GM19397 (cell line): ENCODE data around the gene NUDC.

Experiments
- ATAC-seq: cut with Tn5 transposase; IDR thresholded peaks from one replicate; pipeline ENCODE4 v1.9.1; 2021; ENCODE audit warnings: mild to moderate bottlenecking, moderate library complexity; ENCODE audit not compliant: unreplicated experiment

NUDC gene

DNA sequence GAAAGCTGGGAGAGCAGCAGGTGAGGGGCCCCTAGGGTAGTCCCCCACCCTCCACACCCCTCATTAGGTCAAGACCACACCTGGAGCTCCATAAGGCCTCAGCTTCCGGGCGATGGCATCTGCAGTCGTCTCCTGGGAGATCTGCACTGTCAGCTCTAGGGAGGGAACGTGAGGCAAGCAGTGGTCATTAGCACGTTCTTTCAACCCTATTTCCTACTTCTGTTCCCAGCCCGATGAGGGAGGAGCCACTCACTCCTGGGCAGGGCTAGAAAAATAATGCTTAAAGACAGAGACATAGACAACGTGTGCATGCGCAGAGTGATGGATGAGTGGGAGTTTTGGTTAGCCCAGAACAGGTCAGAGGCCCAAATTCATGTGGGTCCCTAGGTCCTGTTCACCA, 29.1 kb downstream of the NUDC start:
- ATAC-seq, result no peak

DNA sequence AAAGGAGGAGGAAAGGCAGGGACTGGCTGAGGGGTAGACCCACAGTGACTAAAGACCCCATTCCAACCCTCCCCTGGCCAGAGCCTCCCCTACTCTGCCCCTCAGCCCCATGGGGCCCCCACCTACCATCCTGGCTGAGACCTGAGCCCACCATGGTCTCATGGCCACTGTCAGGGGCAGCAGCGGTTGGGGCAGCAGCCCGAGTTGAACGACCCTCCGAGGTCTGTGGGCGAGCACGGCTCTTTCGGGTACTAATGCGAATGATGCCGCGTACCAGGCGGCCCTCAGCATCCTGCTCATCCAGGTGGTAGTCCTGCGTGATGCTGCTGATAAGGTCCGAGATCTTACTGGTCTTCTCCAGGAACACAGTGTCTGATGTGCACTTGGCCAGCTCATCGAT, 29.7 kb downstream of the NUDC start:
- ATAC-seq, result no peak

DNA sequence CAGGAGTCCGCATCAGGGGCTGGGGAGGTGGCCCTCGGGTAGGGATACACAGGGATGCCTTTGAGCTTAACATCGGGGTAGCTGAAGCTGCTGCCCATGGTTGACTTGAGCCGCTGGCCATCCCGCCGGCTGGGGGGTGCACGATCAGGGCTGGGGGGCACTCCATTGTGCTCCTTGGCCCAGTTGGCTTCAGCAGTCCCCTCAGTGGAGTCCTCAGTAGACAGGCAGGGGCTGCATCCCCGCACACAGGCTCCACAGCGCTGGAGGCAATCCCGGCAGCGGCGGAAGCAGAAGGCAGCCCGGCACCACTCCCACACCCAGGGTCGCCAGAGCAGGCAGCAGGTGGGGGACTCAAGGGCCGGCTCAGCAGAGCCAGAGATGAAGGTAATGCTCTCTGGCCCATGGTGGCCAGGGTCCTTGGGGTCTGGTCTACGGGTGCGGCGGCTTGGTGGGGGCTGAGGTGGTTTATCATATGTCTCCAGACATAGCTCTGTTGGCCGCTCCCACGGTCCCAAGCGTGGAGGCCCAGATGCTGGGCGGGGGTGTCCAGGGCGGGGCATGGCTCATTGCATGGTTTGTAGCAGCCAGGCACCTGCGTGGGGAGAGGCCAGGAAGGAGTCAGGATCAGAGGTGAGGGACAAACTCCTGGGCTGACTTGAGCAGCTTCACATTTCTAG, 30.4 kb downstream of the NUDC start:
- ATAC-seq, result no peak

DNA sequence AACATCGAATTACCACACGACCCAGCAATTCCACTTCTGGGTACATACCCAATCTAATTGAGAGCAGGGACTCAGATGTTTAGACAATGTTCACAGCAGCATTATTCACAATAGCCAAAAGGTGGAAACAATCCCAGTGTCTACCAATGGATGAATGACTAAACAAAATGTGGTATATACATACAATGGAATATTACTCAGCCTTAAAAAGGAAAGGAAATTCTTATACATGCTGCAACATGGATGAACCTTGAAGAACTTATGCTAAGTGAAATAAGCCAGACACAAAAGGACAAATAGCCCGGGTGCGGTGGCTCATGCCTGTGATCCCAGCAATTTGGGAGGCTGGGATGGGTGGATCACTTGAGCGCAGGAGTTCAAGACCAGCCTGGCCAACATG, 31.8 kb downstream of the NUDC start:
- no peak for ATAC-seq

DNA sequence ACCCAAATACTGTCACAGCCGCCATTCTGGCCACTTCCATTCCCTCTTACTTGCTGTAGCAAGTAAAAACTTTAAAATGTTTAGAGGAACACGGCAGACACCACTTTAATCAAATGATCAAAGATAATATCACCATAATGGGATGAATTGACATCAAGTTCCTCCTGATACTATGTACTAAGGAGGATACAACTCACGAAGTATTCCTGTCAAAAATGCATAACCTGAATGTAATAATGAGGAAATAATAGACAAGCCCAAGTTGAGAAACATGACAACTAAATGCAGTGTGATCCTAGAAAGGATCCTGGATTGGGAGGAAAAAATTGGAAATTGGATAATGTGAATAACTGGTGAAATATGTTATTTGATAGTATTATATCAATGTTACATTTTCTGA, 34.8 kb downstream of the NUDC start:
- ATAC-seq, result no peak

DNA sequence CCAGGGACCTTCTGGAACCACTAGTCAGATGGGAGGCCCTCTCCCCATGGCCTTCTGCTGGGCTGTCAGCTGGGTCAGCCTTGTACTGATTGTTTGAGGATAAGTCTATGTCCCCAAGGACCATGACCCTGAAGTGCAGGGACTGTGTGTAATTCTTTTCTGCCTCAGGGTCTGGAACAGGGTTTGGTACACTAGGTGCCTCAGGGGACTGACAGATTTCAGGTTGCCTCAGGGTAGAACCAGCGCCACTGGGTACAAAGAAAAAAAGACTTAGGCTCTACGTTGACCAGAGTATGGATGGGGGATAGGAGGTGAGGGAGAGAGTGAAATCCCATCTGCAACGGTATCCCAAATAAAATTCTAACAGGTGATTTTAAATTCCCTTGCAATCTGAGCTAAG, 35.8 kb downstream of the NUDC start:
- no peak for ATAC-seq

DNA sequence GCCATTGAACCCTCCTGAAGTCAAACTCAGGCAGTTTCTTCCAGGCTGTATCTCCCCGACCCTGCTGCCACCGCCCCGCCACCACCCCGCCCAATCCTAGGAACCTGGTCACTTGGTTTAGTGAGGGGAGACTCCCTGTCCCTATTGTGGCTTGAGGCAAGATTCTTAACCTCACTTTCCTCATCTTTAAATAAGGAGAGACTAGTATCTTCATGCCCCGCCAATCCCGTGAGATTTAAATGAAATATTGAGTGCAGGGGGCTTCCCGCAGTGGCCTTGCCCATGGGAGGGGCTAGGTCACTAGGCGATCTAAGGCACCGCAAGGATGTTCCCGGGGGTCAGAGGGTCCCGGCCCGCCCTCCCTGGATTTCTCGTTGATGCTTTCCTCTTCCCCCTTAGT, 37.7 kb downstream of the NUDC start:
- ATAC-seq, result no peak

DNA sequence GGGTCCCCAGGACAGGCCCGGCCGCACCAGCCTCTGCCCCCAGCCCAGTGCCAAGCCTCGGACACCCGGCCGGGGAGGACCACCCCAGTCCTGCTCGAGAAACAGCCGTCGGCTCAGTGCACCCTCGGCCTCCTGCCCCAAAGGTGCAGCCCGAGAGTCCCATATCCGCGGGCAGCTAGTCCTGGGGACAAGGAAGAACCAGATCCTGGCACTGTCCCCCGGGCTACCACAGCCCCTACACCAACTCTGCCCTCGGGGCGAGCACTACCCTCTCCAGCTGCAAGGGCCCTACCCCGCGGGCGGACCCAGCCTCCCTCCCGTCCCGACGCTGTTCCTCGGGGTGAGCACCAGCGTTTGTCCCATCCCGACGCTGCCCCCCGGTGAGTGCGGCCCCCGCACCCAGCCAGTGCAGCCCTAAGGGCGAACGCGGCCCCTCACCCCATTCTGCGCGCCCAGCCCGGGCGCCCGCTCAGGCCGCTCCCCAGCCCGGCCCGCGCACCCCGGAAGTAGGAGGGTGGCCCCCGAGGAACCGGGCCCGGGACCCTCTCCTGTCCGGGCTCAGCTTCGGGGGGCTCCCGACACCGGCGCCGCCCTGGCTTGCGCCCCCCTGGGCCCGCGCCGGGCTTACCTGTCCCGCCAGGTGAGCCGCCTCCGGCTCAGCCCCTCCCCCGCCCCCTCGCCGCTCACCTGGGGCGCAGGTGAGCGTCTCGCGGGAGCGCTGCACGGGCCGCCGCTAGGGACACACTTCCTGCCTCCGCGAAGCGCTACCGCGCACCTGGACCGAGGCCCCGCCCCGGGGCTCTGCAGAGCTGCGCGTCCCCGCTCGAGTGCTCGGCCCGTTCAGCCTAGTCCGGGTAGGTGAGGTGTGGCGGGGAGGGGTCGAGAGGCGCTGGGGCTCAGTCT, 38.4 kb downstream of the NUDC start, which contains the start of gene KDF1:
TSS of gene KDF1 (minus strand) at position 747 of the 903 bp plus-strand sequence. CDS start 8,088 bp downstream, outside the sequence.
- ATAC-seq, result no peak

DNA sequence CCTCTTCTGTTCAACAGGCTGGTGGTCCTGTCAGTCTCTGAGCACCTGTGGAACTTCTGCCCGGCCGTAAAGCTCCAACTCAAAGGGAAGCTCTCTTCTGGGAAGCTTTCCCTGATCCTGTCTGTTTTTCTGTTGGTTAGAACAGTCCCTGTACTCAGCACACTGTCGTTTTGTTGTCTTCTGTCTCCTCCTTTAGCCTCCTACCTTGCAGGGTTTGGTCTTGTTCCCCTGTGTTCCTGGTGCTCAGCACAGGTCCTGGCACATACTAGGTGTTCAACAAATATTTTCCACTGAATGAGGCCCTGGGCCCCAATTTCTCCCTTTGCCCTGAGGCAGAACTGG, 39.1 kb downstream of the NUDC start:
- no peak for ATAC-seq

DNA sequence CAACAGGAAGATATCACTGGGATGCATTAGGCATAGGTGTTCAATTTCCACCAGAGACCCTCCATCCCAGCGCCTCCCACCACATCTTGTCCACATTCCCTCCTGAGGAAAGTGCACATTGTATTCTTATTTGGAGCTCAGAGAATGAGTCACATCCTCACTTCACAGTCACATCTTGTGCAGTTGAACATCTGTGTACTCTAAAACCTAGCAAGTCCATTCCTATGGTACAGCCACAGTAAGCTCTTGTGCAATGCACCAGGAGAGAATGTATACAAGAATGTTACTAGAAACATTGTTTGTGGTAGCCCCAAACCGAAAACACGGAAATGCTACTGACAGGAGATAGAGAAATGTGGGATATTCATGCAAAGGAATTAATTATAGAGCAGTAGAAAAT, 40.3 kb downstream of the NUDC start:
- ATAC-seq, result no peak

DNA sequence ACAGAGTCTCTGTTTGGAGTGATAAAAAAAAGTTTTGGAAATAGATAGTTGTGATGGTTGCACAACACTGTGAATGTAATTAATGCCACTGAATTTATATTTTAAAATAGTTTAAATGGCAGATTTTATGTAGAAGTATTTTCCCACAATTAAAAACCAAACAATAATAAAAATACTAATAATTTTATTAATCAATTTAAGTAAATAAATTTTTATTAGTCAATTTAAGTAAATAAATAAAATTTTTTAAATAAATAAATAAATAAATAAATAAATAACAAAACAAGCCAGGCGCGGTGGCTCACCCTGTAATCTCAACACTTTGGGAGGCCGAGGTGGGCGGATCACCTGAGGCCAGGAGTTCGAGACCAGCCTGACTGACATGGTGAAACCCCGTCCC, 43.7 kb downstream of the NUDC start:
- ATAC-seq, result no peak

DNA sequence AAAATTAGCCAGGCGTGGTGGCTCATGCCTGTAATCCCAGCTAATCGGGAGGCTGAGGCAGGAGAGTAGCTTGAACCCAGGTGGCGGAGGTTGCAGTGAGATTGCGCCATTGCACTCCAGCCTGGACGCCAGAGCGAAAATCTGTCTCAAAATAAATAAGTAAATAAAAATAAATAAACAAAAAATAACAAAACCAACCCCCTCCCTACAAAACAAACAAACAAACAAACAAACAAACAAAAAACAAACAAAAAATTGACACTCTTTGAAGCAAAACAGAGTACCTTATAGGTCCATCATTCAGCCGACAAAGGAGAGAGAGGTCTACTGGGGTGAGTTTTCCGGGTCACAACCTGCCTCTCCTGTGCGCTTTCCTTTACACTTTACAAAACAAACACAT, 44.1 kb downstream of the NUDC start:
- ATAC-seq, result no peak

DNA sequence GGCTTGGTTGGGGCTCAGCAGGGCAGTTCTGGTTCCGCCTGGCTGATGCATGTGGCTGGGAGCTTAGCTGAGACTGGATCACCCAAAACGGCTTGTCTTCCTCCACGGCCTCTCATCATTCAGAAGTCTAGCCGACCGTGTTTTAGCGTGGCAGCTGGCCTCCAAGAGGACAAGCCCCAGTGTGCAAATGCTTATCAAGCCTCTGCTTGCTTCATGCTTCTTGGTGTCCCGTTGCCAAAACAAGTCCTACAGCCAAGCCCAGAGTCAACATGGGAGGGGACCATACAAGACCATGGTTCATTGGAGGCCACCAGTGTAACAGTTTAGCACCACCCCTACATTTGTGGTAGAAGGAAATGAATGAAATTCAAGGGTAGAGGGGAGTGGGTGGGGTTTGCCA, 49.3 kb downstream of the NUDC start:
- ATAC-seq, result no peak

DNA sequence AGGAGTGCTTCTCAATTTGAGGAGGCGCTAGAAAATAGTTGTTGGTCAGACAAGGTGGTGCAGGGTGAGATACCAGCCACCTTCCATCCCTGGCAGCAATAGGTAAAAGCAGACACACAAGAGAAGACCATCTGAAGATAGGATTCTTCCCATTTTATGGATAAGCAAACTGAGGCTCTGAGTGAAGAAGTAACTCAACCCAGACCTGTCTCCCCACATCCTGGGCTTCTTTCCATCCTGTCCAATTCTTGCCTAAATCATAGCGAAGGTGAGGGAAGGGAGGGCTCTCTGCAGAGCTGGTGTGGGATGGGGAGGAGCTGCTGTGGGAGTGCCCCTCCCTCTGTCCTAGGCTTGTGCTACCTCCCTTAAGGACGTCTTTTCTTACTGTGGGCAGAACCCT, 50.0 kb downstream of the NUDC start:
- no peak for ATAC-seq

DNA sequence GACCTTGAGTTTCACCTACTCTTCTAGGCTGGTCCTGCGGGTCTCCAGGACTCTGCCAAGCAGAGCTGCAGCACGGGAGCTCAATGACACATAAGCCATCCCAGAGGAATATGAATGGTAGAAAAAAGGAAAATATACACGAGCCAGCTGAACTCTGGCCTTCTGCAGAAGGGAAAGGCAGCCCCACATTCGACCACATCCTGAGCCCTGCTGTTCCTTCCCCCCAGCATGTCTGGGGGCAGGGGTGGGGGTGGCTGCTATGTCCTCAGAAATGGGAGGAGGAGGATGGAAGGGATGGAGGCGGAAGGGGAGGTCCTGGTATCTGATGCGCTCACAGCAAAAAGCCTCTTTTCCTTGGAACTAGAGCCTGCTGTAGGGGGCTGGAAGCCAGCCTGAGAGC, 50.8 kb downstream of the NUDC start:
- no peak for ATAC-seq

DNA sequence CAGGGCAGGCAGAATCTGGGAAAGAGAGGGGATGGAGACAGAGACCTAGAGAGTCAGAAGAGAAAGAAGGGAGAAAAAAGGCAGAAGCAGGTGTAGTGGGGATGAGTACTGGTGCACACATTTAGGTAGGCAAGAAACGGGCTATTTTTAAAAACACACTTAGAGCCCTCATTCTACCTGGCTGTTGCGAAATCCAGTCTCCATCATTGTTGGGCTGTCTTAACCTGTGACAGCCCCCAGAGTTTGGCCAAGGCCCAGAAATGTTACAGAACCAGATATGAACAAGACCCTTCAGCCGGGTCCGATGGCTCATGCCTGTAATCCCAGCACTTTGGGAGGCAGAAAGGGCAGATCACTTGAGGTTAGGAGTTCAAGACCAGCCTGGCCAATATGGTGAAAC, 51.3 kb downstream of the NUDC start:
- ATAC-seq, result no peak

DNA sequence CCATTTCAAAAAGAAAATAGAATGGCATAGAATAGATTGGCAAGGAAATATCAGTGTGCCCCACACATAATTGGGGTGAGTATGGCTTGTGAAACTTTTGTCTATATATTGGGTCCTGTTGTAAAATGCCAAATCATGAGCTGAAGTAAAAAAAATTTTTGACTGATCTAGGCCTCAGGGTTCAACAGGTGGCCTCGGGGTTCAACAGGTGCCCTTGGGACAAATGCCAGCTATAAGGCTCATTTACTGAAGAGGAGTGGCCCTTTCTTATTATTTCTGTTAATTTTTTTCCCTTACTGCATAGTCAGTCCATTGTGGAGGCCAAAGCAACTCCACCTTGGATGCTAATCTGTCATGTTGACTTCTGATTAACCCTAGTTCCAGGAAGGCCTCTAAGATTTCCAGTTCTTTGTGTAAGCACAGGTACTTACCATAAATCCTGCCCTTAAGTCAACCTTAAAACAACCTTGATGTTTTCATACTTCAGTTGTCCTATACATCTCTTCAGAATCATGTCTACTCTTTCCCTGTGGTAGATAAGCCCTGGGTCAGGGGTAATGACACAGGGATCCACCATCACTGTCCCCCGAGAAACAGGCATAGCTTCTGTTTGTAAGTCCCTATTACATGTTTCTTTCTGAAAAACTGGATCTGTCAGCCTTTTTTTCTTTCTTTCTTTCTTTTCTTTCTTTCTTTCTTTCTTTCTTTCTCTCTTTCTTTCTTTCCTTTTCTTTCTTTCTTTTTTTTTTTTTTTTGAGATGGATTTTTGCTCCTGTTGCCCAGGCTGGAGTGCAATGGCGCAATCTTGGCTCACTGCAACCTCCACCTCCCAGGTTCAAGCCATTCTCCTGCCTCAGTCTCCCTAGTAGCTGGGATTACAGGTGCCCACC, 55.3 kb downstream of the NUDC start:
- ATAC-seq, result no peak

DNA sequence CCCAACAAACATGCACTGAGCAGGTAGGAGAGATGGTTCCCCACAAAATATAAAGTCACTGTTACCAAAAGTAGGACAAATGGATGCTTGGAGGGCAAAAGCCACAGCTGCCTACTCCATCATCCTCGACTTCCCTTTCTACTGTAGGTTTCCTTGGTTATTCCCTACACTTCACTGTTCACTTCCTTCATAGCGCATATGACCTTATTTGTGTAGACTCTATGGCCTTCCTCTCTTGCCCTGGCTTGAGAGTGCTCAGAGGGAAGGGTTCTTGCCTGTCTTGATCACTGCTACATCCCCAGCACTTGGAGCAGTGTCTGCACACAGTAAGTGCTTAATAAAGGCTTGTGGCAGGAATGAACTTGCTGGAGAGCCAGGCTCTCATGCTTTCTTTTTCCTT, 57.4 kb downstream of the NUDC start:
- ATAC-seq, result no peak

DNA sequence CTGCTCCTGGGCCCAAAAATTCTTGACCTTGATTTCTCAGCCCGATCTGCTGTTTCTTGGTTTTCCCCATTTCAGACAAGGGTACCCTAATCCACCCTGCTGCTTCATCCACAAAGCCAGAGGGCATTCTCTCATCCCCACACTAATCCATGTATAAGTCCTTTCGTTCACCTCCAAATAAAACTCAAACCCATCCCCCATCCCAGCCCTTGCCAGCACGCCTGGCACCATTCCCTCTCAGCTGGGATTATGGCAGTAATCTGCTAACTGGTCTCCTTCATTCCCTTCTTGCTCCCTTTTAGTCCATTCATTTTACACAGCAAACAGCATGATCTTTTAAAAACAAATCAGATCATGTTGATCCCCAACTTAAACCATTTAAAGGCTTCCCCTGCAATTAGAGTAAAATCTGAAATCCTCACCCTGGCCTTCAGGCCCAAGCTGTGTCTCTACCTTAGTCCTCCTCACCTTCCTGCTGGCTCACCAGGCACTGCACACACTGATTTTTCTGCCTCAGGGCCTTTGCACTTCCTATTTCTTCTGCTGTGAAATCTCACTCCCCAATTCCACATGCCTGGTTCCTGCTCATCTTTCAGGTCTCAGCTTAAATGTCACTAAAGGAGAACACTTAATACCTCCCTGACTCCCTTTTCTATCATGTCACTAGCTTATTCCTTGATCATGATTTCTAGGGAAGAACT, 59.8 kb downstream of the NUDC start:
- ATAC-seq, result no peak

DNA sequence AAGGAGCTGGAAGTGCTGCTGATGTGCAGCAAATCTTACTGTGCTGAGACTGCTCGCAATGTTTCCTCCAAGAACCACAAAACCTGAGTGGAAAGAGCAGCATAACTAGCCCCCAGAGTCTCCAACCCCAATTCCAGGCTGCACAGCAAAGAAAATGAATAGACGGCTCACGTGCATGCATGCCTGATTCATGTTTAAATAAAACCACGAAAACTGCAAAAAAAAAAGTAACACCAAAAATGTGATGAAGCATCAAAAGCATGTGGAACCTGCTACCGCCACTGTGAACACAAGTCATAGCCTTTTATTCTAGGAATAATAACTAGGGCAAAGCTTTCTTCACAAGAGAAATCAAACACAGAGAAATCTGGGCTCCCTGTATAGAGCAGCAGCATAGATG, 62.3 kb downstream of the NUDC start:
- no peak for ATAC-seq

DNA sequence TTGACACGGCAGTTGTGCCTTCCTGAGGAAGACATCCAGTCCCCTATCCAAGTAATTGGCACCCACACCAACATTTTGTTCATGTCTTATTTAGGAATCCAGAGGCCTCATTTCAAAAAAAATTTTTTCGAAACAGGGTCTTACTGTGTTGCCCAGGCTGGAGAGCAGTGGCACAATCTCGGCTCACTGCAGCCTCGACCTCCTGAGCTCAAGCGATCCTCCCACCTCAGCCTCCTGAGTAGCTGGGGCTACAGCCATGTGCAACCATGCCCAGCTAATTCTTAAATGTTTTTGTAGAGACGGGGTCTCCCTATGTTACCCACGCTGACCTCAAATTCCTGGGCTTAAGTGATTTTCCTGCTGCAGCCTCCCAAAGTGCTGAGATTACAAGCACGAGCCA, 62.7 kb downstream of the NUDC start:
- no peak for ATAC-seq
